H9 (cell line): ENCODE results near the gene GGA2. TPM values are rescaled to one million over a fixed set of nuclear protein-coding genes. Genes with fewer than 3 reads are reported as not detected.

Experiments used
- DNase-seq: peaks from one replicate; pipeline ENCODE4 v3.0.0-alpha.2; 2017
- H2AFZ ChIP-seq: one replicate; pipeline ENCODE4 v1.6.1; 2013; ENCODE audit warnings: mild to moderate bottlenecking, low read length, control low read depth, moderate library complexity
- H2AK5ac ChIP-seq: 2 replicates; pipeline ENCODE4 v1.6.1; 2013; ENCODE audit warnings: low read length, control low read depth, mixed read lengths; ENCODE audit not compliant: insufficient read length
- H2BK120ac ChIP-seq: one replicate; pipeline ENCODE4 v1.6.1; 2013; ENCODE audit warnings: low read depth, mild to moderate bottlenecking, low read length, control low read depth, inconsistent platforms; ENCODE audit not compliant: poor library complexity, severe bottlenecking
- H2BK12ac ChIP-seq: 2 replicates; pipeline ENCODE4 v1.6.1; 2013; ENCODE audit warnings: low read length, control low read depth, mixed read lengths, low read depth; ENCODE audit not compliant: insufficient read length
- H2BK15ac ChIP-seq: 2 replicates; pipeline ENCODE4 v1.6.1; 2013; ENCODE audit warnings: low read depth, low read length, control low read depth
- H2BK20ac ChIP-seq: one replicate; pipeline ENCODE4 v1.6.1; 2013; ENCODE audit warnings: low read depth, mild to moderate bottlenecking, low read length, control low read depth, inconsistent platforms; ENCODE audit not compliant: poor library complexity, severe bottlenecking
- H2BK5ac ChIP-seq: 2 replicates; pipeline ENCODE4 v1.6.1; 2013; ENCODE audit warnings: low read length, control low read depth, mixed read lengths; ENCODE audit not compliant: insufficient read length
- H3K14ac ChIP-seq: 2 replicates; pipeline ENCODE4 v1.6.1; 2013; ENCODE audit warnings: low read length, control low read depth; ENCODE audit not compliant: insufficient read depth
- H3K18ac ChIP-seq: 2 replicates; pipeline ENCODE4 v1.6.1; 2013; ENCODE audit warnings: low read depth, mild to moderate bottlenecking, mixed read lengths, low read length, control low read depth; ENCODE audit not compliant: insufficient read length
- H3K23ac ChIP-seq: 2 replicates; pipeline ENCODE4 v1.6.1; 2013; ENCODE audit warnings: low read length, control low read depth, mixed read lengths, low read depth; ENCODE audit not compliant: insufficient read length
- H3K23me2 ChIP-seq: 2 replicates; pipeline ENCODE4 v1.6.1; 2013; ENCODE audit warnings: low read depth, mild to moderate bottlenecking, mixed read lengths, low read length, control low read depth; ENCODE audit not compliant: insufficient read length, poor library complexity, severe bottlenecking
- H3K27ac ChIP-seq: 2 replicates; pipeline ENCODE4 v1.5.1; 2013; ENCODE audit warnings: low read length, control low read depth, mixed read lengths, low read depth; ENCODE audit not compliant: insufficient read length
- H3K27me3 ChIP-seq: 2 replicates; pipeline ENCODE4 v1.6.1; 2013; ENCODE audit warnings: low read length, control low read depth, inconsistent platforms; ENCODE audit not compliant: insufficient read depth
- H3K4ac ChIP-seq: 2 replicates; pipeline ENCODE4 v1.6.1; 2013; ENCODE audit warnings: low read depth, mild to moderate bottlenecking, control low read depth, inconsistent platforms, low read length, moderate library complexity
- H3K4me1 ChIP-seq: 2 replicates; pipeline ENCODE4 v1.6.1; 2013; ENCODE audit warnings: low read length, control low read depth, inconsistent platforms; ENCODE audit not compliant: insufficient read depth
- H3K4me2 ChIP-seq: 2 replicates; pipeline ENCODE4 v1.6.1; 2013; ENCODE audit warnings: low read length, control low read depth, mixed read lengths; ENCODE audit not compliant: insufficient read length, insufficient read depth
- H3K56ac ChIP-seq: 2 replicates; pipeline ENCODE4 v1.6.1; 2013; ENCODE audit warnings: low read depth, mild to moderate bottlenecking, mixed read lengths, low read length, control low read depth; ENCODE audit not compliant: insufficient read length
- H3K79me1 ChIP-seq: 2 replicates; pipeline ENCODE4 v1.6.1; 2013; ENCODE audit warnings: low read depth, mild to moderate bottlenecking, moderate library complexity, low read length, control low read depth, inconsistent platforms; ENCODE audit not compliant: insufficient read depth, poor library complexity, severe bottlenecking
- H3K79me2 ChIP-seq: 2 replicates; pipeline ENCODE4 v1.6.1; 2013; ENCODE audit warnings: low read length, control low read depth, inconsistent platforms; ENCODE audit not compliant: insufficient read depth
- H3K9ac ChIP-seq: 2 replicates; pipeline ENCODE4 v1.6.1; 2013; ENCODE audit warnings: low read length, control low read depth, mixed read lengths; ENCODE audit not compliant: insufficient read length; ENCODE audit errors: extremely low read depth
- H3K9me3 ChIP-seq: one replicate; pipeline ENCODE4 v1.6.1; 2013; ENCODE audit warnings: low read depth, low read length, inconsistent platforms; ENCODE audit not compliant: control insufficient read depth
- H3T11ph ChIP-seq: one replicate; pipeline ENCODE4 v1.6.1; 2013; ENCODE audit warnings: mild to moderate bottlenecking, low read length, control low read depth, inconsistent platforms
- H4K20me1 ChIP-seq: one replicate; pipeline ENCODE4 v1.6.1; 2013; ENCODE audit not compliant: control insufficient read depth, insufficient read length, insufficient read depth
- H4K5ac ChIP-seq: 2 replicates; pipeline ENCODE4 v1.6.1; 2013; ENCODE audit warnings: low read depth, mild to moderate bottlenecking, mixed read lengths, low read length, control low read depth; ENCODE audit not compliant: insufficient read length
- H4K8ac ChIP-seq: replicated peaks from 2 replicates; pipeline ENCODE4 v1.6.1; 2013; ENCODE audit warnings: low read length, control low read depth, mixed read lengths, low read depth; ENCODE audit not compliant: insufficient read length
- H4K91ac ChIP-seq: 2 replicates; pipeline ENCODE4 v1.6.1; 2013; ENCODE audit warnings: low read depth, mild to moderate bottlenecking, moderate library complexity, mixed read lengths, low read length, control low read depth; ENCODE audit not compliant: insufficient read length
- H3K27ac Mint-ChIP-seq, 3 experiments: 2 replicates in 2 of 3; 3 replicates in 1 of 3; pipeline ENCODE4 v1.8.0; 2020 to 2021; ENCODE audit warnings: mixed read lengths in 3 of 3, mild to moderate bottlenecking in 1 of 3, moderate library complexity in 1 of 3
- H3K27me3 Mint-ChIP-seq: 2 replicates; pipeline ENCODE4 v1.8.0; 2021; ENCODE audit warnings: low read depth, mild to moderate bottlenecking, moderate library complexity, mixed read lengths
- H3K36me3 Mint-ChIP-seq, 3 experiments: 2 replicates in 2 of 3; 3 replicates in 1 of 3; pipeline ENCODE4 v1.8.0; 2020 to 2021; ENCODE audit warnings: low read depth in 3 of 3, mixed read lengths in 3 of 3; ENCODE audit not compliant: insufficient read depth in 1 of 3
- H3K4me1 Mint-ChIP-seq, 2 experiments: 2 replicates each; pipeline ENCODE4 v1.8.0; 2020; ENCODE audit warnings: mixed read lengths in 2 of 2
- H3K4me3 Mint-ChIP-seq, 2 experiments: 2 replicates in 1 of 2; 3 replicates in 1 of 2; pipeline ENCODE4 v1.8.0; 2020 to 2021; ENCODE audit warnings: mild to moderate bottlenecking in 2 of 2, mixed read lengths in 2 of 2, moderate library complexity in 1 of 2
- H3K9me3 Mint-ChIP-seq, 2 experiments: 2 replicates in 1 of 2; 3 replicates in 1 of 2; pipeline ENCODE4 v1.8.0; 2020; ENCODE audit warnings: mild to moderate bottlenecking in 2 of 2, mixed read lengths in 2 of 2, moderate library complexity in 1 of 2
- CTCF ChIP-seq: fragments of 200-600 bp; sonication (generic); conservative IDR thresholded peaks from 3 replicates; pipeline ENCODE4 v1.8.0; 2021; ENCODE audit warnings: antibody characterized with exemption, mild to moderate bottlenecking
- WGBS: extraction: QIAGEN DNeasy Blood & Tissue Kit; methylation state at CpG from one replicate; pipeline ENCODE4 v1.1.7; 2013; ENCODE audit warnings: missing lambda C conversion rate, low lambda C conversion rate, mixed read lengths; ENCODE audit not compliant: insufficient read length; ENCODE audit errors: extremely low coverage; 5-methylcytosine and 5-hydroxymethylcytosine counted together
- total RNA-seq: library from RNA; stranded (reverse); gene quantifications from 2 replicates; pipeline ENCODE4 v1.2.1, GENCODE V29; 2021

GGA2 gene
- total RNA-seq, 1 experiment from 2014 or later: 143 TPM

GRCh38 chr16:23466162-23466885, 44.0 kb downstream of the GGA2 start:
- DNase-seq: no peak
- H2BK20ac ChIP-seq: no peak overlapping the region
- H3K18ac ChIP-seq: no peak overlapping the region
- no peak overlapping the region for H3K4ac ChIP-seq
- no peak overlapping the region for H2BK120ac ChIP-seq
- no peak for TF ChIP-seq CTCF
- H3K79me2 ChIP-seq: no peaks in the 10 kb centered on the region
- H3K9me3 ChIP-seq: no peaks in the 10 kb centered on the region
- no peak overlapping the region for H2AFZ ChIP-seq
- Mint-ChIP-seq H3K4me1 (no peaks in the 10 kb centered on the region), H3K27me3 (no peaks in the 10 kb centered on the region; the same call in 1 of the 2 replicates), H3K36me3 (peaks cover 28 to 62% (median 48%) of the 10 kb centered on the region in 3 experiments), H3K4me3 (no peak overlapping the region), H3K9me3 (no peaks in the 10 kb centered on the region), H3K27ac (no peak overlapping the region)
- H3K27me3 ChIP-seq: no peaks in the 10 kb centered on the region
- no peaks in the 10 kb centered on the region for H3K79me1 ChIP-seq
- no peak overlapping the region for H3K27ac ChIP-seq
- H3K23ac ChIP-seq: no peak overlapping the region
- no peak overlapping the region for H4K5ac ChIP-seq
- H3K56ac ChIP-seq: no peak overlapping the region
- H2AK5ac ChIP-seq: no peak overlapping the region
- H3K14ac ChIP-seq: no peak overlapping the region
- H3K23me2 ChIP-seq: no peaks in the 10 kb centered on the region
- no peak overlapping the region for H2BK5ac ChIP-seq
- H4K8ac ChIP-seq: no peak overlapping the region
- H2BK12ac ChIP-seq: no peak overlapping the region
- no CpG with 5 or more reads among the region's 4 CpGs for WGBS
- H3K9ac ChIP-seq: no peak overlapping the region
- H3K4me1 ChIP-seq: no peaks in the 10 kb centered on the region
- H4K91ac ChIP-seq: no peak overlapping the region
- no peaks in the 10 kb centered on the region for H4K20me1 ChIP-seq
- H2BK15ac ChIP-seq: no peak overlapping the region
- no peak overlapping the region for H3T11ph ChIP-seq
- no peak overlapping the region for H3K4me2 ChIP-seq
